Hematopoietic multipotent progenitor cell treated with erythropoietin and hydrocortisone succinate and interleukin-3 and kit ligand, for 15 days (in vitro differentiated cells): ENCODE results near the gene ZMYM4.
"Not testable (repeated sequence)": the region's sequence is repeated elsewhere in the genome, so short reads cannot be mapped to it uniquely, and the experiment has no call there.

Experiments
- DNase-seq: peaks from one replicate; pipeline ENCODE4 v3.0.0-alpha.2; 2015; ENCODE audit warnings: low spot score

ZMYM4 gene

DNA sequence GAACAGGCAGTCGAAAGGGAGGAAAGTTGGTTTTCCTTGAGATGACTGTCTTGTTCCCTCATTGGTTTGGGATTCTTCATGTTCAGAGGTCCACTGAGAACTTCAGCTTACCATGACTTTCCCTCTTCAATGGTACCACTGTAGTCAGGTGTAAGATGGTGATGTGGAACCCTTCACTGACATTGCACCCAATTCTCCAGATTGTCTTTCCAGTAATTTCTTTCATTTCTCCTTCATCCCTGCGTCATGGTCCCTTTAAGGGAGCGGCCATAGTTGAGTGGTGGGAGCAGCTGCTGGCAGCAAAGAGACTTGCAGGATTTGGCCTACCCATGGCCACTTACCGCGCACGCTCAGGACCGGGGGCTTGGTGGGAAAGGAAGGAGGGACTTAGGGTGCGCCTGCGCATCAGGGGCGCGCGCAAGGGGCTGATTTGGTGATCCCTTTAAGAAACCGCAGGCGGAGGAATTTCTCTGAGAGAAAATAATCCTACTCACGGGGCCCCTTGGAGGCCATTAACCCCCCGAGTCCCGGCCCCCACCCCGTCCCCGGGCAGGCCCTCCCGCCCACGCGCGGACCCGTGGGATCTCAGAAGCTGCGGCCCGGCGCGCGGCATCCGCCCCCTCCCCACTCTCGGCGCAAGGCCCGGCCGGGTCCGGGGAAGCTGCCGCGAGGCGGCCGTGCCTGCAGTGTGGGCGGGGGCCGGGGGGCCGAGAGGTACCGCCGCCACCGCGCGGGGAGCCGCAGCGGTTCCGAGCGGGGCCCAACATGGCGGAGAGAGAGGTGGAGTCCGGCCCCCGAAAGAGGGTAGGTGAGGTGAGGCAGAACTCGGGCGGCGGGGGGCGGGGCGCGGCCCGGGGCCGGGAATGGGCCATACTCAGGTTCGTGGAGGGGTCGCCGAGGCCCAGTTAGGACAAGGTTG, at the start of gene ZMYM4:
Gene ZMYM4, plus strand, starts transcription at position 428 of the 919 bp plus-strand sequence. Its CDS starts 338 bp downstream, at position 766.
- DNase-seq: peak; percentile 62

DNA sequence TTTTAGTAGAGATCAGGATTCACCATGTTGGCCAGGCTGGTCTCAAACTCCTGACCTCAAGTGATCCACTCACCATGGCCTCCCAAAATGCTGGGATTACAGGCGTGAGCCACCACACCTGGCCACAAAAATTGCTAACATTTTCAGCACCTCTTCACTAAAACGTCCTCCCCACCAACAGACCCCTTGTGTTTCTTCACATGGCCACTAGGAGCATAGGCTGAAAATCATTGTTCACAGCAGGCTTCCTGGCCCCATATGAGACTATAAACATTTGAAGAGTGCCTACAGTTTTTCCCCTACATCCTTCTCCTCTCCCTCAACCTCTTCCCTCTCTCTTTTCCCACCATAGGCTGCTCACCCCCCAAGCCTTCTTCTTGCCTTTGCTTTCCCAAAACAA, 47.5 kb upstream of the ZMYM4 start:
- DNase-seq: no peak

DNA sequence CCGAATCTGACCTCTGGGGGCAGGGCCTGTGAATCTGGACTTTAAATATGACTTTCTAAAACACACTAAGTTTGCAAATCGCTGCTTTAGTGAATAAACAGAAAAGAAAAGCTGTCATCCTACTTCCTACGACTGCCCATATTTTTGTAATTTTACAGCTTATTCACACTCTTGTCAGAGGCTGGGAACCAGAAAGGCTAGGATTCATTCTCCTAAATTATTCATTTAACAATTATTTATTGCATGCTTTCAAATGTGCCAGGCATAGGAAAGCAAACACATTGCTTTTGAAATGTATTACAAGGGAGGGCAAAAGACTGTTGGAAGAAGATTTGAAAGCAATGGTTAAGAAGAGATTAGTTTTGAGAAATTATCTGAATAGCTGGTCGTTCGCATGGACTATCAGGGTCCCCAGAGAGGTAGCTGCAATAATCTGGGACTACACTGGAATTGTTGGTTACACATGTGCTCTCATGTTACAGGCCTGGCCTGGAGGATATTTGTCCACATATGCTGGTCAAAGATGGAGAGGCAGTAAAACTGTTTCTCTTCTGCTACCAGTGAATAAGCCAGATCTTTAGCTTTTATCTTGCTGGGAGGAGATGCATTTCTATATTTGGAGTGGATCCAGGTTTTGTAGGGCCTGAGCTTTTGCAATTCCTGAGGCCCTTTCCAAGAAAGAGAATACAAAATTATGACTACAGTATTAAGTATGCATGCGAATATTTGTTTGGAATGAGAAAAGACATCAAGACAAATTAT, 46.0 kb upstream of the ZMYM4 start:
- DNase-seq: no peak

DNA sequence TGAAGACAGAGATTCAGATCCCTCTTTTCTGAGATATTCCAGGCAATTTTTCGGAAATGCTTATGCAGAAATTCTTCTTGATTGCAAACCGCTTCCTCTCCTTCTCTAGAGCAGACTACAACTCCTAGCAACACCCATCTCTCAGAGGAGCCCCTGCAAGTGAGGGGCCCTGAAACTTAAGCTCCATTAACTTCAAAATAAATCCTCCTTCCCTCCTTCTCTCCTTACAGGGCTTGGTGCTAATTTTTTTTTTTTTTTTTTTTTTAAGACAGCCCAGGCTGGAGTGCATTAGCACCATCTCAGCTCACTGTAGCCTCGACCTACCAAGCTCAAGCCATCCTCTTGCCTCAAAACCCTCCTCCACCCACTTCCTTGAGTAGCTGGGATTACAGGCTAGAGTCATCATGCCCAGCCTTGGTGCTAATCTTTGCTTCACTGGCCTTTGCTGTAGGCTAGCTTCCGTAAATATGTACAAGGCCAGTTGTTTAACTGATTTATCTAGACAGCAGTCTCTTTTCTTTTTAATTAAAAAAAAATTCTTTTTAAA, 45.4 kb upstream of the ZMYM4 start:
- DNase-seq: no peak

DNA sequence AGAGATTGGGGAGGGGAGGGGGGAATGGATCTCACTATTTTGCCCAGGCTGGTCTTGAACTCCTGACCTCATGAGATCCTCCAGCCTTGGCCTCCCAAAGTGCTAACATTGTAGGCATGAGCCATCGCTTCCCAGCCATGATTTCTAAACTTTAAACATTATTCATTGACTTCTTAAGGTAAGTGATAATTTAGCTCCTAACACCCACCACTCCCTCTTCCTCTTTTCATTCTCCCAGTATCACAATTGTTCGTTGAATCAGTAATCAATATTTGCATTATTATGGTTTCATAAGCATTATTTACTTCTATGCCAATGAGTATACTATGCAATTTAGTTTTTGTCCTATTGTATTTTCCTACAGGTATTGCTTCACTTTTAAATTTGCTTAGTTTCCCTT, 42.0 kb upstream of the ZMYM4 start:
- DNase-seq: no peak

DNA sequence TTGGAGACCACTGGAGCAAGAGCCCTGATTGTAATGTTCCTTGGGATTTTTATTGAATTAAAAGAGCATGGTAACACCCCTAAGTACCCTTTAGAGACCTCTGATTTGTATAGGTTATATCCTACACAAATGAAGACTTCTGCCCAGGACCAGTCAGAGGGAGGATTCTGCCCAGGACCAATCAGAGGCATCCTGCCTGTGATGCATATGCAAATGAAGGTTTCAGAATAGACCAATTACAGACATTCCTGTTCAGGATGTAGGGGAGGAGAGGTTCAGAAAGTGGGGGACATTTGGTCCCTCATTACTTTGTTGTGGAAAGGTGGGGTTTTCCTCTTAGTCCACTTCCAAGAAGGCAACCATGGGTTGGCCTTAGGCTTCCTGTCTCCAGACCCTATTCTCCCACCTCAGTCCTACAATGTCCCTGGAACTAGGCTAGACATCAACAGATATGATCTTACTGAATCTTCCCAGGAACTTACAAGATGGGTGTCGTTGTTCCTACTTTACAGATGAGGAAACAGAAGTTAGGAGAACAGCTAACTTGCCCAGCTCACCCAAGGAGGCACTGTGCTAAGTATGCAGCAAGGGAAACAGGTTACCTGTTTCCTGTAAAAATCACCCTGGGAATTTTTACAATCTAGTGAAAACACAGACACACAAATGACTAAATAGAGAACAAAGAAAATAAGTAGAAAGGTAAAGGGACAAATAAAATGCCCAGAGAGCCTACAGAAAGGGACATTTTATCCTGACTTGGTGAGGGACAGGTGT, 38.7 kb upstream of the ZMYM4 start:
- no peak for DNase-seq

DNA sequence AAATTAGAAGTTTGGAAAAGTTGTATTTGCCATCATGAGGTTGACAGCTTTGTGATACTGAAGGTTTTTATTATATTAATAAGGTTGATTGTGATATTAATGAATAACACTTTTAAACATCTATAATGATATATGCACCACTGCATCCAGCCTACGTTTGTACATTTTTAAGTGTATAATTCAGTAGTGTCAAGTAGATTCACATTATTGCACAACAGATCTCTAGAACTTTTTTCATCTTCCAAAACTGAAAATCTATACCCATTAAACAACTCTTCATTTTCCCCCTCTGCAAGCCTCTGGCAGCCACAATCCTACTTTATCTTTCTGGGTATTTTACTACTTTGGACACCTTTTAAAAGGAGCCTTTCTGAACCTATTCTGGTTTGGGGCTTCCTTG, 37.2 kb upstream of the ZMYM4 start:
- DNase-seq: no peak

DNA sequence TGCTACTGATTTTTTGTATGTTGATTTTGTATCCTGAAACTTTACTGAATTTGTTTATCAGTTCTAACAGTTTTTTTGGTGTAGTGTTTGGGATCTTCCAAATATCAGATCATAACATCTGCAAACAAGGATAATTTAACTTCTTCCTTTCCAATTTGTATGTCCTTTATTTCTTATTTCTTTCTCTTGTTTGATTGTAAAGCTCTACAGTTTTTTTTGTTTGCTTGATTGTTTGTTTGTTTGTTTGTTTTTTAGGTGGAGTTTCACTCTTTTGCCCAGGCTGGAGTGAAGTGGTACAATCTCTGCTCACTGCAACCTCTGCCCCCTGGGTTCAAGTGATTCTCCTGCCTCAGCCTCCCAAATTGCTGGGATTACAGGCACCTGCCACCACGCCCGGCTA, 31.7 kb upstream of the ZMYM4 start:
- not testable (repeated sequence) for DNase-seq

DNA sequence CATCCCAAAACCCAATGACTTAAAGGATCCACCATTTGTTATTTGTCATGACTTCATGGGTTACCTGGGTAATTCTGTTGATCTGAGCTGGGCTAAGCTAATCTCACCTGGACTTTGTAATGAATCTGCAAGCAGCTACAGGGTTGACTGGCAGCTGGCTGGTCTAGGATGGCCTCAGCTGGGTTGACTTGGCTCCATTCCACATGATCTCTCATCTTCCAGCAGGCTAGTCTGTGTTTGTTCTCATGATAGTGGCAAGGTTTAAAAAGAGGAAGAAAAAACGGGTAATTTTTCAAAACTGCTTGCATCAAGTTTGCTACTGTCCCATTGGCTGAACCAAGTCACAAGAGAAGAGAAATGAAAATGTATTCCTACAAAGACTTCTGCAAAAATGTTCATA, 24.8 kb upstream of the ZMYM4 start:
- no peak for DNase-seq

DNA sequence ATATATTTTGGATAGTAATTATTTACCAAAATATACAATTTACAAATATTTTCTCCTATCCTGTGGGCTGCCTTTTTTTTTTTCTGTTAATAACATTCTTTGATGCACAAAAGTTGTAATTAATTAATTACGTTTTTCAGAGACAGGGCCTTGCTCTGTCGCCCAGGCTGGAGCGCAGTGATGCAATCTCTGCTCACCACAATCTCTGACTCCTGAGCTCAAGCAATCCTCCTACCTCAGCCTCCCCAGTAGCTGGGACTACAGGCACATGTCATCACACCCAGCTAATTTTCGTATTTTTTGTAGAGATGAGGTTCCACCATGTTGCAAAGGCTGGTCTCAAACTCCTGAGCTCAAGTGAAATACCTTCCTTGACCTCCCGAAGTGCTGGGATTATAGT, 21.3 kb upstream of the ZMYM4 start:
- no peak for DNase-seq

DNA sequence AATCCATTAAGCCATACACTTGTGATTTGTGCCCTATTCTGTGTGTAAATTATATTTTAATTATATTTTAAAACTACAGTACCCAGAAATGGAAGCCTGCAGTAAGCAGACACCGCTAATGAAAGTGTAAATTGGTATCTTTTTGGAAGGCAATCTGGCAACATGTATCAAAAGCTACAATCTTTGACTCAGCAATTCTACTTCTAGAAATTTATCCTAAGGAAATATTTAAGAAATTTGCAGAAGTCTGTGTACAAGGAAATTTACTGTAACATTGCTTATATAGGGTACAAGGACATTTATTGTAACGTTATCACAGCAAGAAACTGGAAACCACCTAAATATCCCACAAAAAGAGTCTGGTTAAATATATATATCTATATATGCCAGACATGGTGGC, 14.6 kb upstream of the ZMYM4 start:
- no peak for DNase-seq

DNA sequence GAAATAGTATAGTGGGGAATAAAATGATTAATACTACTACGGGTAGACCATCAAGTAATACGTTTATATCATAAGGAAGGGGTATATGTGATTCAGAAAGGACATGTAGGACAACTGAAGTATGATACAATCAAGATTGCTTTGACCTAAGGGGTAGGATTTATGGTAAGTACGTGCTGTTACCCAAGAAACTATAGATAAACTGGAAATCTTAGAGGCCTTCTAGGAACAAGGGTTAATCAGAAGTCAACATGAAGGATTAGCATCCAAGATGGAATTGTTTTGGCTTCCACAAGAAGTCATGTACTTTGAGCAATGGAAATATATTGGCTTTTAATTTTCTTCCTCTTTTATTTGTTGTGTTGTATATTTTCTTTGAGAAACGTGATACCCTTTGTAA, 13.2 kb upstream of the ZMYM4 start:
- DNase-seq: no peak

DNA sequence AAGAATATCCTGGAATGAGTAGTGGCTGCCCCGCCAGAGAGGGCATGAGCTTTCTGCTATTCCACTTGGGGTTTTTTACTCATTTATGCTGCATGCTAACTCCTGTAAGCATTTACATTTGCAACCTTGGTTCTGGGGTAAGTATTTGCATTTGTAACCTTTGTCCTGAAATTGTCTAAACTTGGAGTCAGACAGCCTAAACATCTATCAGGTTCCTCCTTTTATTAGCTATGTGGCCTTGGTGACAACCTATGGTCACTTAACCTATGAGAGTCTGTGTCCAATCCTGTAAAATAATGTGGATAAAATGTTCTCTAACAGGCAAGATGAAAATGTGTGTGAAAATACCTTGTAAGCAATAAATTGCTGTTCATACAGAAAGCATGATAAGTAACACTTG, 8.9 kb upstream of the ZMYM4 start:
- no peak for DNase-seq

DNA sequence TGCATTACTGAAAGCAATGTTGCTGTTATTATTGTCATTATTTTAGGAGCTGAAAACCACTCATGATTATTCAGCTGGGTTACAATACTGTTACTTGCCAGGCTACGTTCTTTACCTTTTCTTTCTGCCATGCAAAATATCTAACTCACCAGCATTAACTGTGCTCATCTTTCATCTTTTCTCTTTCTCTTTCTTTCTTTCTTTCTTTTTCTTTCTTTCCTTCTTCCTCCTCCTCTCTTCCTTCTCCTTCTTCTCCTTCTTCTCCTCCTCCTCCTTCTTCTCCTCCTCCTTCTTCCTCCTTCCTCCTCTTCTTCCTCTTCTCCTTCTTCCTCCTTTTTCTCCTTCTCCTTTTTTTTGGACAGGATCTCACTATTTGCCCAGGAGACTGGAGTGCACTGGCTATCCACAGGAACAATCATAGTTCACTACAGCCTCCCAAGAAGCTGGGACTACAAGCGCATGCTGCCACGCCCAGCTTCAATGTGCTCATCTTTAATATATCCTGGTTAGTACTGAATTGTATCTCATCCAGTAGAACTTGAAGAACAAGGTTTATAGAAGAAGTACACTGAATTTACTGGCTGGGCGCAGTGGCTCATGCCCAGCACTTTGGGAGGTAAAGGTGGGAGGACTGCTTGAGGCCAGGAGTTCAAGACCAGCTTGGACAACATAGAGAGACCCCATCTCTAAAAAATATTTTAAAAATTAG, 6.9 kb upstream of the ZMYM4 start:
- DNase-seq: no peak

DNA sequence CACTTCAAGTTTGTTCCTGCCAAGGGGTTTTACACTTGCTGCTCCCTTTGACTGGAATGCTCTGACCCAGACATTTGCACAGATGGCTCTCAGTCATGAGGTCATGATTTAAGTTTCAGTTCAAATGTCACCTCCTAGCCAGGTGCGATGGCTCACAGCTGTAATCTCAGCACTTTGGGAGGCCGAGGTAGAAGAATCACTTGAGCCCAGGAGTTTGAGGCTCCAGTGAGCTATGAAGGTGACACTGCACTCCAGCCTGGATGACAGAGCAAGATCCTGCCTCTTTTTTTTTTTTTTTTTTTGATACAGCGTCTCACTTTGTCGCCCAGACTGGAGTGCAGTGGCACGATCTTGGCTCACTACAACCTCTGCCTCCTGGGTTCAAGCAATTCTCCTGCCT, 4.5 kb upstream of the ZMYM4 start:
- DNase-seq: no peak

DNA sequence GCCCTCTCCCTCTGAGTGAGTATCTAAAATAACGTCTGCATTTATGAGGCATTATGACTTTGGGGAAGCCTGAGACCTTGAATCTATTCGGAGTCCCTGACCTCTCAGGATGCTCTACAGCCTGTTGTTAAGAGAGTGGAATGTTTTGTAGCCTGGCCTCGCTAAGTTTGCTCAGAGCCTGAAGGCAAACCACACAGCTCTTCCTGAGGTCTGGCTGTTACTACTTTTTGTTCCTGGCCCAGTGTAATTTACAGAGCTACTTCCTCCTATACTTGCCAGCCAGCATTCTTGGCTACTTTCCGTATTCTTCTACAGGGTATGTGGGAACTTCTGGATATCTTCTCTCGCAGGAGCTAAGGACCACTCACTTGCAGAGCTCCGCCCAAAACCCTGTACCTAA, 3.6 kb upstream of the ZMYM4 start:
- DNase-seq: no peak

DNA sequence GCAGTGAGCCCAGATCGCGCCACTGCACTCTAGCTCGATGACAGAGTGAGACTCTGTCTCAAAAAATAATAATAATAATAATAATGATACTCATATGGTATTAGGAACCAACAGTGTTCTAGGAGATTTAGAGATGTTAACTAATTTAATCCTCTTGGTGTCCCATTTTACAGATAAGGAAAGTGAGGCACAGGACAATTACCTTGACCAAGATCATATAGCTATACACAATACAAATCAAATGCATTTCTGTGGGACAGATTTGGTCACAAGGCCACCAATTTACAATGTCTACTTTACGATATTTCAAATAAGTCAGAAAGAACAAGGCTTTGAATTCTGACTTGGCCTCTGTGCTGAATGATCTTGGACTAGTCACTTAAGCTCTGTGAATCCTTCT, 2.2 kb upstream of the ZMYM4 start:
- no peak for DNase-seq

DNA sequence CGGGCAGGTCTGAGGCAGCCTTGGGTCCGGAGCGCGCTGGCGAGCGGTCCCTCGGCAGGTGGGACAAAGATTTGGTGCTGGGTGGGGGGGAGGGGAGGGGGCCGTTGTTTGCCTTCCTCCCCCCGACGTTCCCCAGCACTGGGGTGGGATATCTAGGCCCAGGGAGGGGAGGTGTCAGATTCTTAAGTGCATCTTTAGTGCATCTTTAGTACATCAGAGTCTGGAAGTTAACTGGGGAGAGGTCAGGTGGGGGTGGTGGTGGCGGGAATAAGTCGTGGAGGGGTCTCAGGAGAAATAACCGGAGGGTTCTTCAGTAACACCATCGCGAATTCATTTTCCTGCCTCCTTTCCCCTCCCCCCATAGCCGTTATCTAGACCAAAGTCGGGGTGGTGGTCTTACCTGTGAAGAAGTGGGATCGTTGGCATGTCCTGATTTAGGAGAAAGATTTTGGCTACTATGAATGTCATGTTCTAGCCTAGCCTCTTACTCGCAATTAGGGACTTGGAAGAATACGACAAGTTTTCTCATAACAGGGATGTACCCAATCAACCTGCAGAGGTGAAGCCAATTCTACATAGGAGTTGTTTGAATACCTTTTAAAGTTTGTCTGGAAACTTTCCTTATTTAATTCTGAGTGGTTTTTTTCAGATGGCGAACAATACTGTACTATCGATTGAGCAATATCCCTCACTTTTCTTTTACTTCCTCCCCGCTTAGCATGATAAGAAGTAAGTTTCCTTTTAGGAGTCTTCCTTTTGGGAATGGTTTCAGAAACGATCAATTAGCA, 886 bp downstream of the ZMYM4 start:
- no peak for DNase-seq

DNA sequence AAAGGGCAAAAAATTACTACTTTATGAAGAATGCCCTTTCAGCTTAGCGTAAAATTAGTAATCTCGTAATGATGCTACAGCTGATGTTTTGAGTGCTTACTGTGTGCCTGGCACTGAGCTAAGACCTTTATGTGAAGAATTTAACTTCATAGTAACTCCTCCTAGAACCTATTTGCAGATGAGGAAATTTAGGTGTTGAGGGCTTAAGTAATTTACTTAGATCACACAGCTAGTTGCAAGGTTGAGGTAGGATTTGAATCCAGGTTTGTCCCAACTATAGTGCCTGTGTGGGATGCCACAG, 1.4 kb downstream of the ZMYM4 start:
- no peak for DNase-seq

DNA sequence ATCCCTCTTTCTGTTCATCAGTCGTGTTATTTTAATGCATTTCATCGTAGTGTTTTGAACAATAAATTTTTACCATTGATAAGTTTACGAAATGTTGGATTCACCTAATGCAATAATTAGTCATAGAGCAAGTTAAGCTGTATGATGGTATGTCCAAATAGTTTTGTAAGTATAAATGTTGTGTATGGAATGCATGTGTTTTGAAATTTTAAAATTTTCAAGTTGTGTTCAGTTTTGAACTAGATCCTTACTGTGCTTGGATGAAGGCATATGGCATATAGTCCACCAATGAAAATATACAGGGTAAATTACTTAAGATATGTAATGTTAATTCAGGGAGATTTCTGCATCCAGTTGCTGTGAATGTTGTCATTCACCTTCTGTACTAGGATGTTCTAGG, 2.3 kb downstream of the ZMYM4 start:
- no peak for DNase-seq

DNA sequence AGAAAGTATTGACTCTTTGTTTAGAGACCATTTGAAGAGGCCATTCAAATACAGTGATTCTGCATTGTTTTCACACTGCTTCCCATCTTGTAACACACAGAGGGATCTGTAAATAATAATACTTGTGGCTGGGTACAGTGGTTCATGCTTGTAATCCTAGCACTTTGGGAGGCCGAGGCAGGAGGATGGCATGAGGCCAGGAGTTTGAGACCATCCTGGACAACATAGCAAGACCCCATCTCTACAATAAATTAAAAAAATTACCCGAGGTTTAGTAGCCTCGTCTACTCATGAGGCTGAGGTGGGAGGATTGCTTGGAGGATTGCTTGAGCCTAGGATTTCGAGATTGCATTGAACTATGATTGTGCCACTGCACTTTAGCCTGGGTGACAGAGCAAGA, 5.7 kb downstream of the ZMYM4 start:
- DNase-seq: no peak
